Activated T-cell treated with anti-CD3 and anti-CD28 coated beads for 48 hours (primary cell): ENCODE results near the gene ZIC1.

Source experiments
- DNase-seq: peaks from one replicate; pipeline ENCODE4 v3.0.0-alpha.2; 2020; ENCODE audit warnings: low read depth

ZIC1 gene

DNA sequence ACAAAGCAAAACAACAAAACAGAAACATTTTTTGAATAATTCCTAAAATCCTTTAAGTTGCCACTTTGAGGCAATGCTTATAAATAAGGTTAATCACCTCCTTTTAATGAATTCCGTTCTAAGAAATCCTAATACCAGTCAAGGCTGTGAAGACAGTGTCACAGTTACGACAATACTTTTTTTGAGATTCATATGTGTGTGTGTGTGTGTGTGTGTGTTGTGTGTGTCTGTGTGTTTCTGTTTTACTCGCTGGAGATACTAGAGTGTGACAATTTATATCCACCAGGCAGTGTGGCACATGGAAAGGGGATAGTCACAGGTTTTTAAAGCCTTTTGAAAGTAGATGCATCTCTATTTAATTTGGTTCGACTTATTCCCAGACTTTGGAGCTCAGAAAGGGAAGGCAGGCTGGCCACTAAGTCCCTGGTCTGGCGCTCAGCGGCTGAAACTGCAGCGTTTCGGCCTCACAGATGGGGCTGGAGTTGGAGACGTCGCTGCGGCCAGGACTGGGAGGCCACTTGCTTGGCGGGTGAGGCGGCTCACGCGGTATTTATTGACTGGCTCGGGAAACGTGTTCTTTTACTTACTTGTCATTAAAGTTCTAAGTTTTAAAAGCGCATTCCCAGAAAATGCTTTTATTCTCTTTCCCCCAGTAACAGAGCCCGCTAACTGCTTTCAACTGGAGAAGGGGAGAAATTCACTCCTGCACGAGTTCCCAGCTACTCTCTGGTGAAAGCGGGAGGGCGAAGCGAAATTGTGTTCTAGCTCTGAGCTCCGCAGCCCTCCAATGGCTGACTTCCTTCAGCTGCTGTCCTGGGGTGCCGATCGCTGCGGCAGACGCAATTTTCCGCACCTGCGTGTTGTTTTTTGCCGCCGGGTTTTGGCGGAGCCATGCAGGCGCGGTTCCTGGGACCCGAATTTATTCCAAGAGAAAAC is 13.7 kb downstream of the ZIC1 start:
- DNase-seq = no peak

DNA sequence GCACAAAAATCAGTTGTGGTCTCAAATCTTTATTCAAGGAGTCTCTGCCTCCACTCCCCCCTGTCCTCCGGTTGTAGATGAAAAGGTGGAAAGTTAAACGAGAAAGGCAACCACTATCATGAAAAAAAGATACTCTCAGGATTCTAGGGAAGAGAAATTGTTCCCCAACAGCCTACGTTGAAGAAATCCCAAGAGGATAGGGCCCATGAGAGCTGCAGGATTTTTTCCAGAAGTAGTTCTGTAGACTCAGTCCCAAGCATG is 14.3 kb downstream of the ZIC1 start:
- DNase-seq = no peak

DNA sequence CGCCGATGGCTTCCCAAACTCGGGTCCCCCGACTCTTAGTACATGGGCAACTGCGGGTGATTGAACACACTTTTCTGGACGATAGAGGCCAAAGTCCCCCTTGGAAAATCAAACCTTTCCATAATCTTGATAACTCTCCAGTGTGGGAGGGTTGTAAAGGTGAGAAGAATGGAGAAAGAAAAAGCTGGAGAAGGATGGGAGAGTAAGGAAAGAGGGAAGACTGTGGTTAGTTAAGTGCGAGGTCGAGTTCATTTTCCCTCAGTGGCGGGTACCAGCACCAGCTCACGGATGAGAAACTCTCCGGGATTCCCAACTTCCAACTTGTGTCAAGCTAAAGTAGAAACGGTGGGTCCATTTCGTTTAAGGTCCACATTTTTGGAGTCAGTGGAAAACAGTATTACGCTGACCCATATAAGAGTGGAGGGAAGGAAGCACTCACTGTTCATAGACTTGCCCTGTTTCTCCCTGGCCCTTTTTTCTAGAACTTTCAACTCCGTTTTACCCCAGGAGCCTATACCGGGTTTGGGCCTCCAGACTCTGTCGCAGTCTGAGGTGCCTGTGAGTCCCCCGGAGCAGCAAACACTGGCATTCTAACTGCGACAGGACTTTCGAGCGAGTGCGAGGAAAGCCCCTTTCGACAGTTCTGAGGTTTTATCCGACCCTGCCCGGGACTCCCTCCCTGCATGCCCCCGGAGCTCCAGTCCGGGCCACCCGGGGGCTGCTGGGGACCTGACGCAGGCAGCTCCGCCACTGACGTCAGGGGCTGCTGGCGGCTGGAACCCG is 14.8 kb downstream of the ZIC1 start:
- no peak for DNase-seq

DNA sequence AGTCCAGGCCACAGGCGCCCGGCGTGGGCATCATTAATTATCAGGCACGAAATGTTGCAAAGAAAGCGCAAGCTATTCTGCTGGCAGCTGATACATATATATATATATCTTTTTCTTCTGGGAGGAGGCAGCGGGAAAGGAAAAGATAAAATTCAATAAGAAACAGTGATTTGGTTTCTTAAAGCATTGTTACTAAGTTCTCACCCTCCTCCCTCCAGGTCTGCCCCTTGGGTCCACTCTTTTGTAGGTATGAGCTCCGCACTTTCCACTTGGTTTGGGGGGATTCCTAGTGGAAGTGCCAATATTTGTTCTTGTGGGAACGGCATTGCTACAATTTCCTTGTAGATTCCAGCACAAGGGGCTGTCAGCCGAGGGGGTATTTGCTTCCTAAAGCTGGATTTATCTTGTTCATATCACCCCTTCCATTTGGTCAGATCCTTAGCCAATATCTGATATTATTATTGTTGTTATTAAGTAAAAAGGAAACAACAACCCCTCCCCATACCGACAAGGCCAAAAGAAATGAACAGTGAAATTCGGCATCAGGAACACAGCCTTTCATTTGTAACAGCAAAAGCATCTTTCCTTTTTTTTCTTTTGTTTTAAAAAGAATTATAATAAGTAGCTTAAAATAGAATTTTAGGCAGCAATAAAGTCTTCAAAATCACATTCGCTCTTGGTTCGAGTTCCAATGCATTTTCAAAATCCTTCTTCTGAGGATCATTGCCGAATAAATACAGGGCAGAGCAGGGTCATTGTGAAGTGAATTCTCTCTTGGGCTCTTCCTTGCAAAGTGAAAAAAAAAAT is 15.6 kb downstream of the ZIC1 start:
- no peak for DNase-seq

DNA sequence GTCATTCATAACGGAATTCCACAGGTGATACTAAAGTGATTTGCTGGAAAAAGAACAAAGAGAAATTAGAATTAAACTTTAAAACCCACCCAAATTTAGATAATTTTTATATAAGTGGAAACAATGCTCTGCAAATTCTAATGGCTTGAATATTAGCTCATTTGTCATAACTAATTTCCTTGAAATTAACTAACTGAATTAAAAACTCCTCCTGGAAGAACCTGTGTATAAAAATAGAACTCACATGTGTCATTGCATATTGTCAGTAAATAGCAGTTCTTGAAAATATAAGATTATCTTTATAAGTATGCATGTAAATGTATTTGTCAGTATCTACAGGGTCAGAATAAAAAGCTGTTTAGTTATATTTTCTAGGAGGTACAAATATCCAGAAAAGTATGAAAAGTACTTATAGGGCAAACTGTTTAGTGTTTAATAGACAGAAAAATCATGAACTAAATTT is 16.3 kb downstream of the ZIC1 start:
- no peak for DNase-seq

DNA sequence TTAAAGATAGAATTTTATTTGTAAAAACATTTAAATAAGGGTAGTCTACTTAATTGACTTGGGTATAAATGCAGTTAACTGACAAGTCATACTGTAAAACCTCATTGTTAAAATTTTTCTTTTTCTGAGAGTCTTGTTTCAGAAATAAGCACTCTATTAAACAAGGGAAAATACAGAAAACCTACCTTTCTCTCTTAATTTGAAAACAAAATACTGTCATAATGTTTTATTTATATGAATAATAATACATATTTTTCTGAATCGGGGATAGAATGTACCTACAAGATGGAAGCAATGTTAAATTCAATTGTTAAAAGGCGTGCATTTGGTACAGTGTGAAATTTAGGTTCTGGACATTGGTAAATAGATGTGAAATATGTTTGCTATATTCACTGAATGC is 17.8 kb downstream of the ZIC1 start:
- DNase-seq = no peak

DNA sequence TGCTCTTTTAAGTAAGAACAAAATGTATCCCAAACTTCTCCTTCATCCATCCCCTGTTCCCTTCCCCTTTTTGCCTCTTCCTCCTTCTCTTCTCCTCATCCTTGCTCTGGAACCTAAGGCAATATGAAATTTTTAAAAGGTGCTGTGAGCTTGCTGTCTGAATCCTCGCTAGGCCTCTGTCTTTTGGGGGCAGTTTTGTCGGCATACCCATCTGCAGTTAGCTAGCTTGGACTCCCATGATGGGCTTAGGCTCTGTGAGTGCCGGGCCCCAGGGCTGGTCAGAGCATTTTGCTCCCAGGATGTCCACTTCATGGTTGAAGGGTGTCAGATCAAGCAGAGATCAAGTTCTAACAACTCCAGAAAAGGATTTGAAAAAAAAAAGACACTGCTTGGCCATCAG is 18.6 kb downstream of the ZIC1 start:
- DNase-seq = no peak

DNA sequence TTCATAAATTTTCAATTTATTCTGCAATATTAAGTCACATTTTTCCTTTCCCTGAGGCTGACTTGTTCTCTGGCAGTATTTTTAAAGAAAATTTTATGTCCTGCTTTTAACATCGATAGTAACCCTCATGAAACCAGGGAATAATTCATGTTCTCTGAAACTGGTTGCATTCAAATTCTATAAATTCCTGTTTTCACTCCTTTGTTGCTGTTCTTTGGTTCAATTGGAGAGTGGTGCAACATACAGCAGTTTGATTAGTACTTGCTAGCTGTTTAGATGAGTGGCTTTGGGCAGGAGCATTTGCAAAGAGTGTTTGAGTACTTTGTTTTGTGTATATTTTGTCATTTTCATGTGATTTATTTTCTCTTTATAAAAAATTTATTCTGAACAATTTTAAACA is 19.2 kb downstream of the ZIC1 start:
- DNase-seq = no peak

DNA sequence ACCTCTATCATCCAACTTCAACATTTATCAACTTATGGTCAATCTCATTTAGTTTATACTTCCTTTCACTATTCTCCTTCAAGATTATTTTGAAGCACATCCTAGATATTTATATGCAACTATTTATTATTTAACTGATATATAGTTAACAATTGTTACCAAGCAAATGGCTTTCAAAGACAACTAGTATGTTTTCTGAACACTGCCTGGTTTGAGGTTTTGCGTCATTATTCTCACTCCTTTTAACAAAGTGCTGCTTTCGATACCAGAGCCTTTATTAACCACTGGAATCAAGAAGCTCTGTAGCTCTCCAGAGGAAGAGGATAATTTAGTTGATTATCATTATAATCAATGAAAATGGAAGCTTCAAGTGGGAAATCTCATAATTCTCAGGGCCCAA is 19.6 kb downstream of the ZIC1 start:
- no peak for DNase-seq

DNA sequence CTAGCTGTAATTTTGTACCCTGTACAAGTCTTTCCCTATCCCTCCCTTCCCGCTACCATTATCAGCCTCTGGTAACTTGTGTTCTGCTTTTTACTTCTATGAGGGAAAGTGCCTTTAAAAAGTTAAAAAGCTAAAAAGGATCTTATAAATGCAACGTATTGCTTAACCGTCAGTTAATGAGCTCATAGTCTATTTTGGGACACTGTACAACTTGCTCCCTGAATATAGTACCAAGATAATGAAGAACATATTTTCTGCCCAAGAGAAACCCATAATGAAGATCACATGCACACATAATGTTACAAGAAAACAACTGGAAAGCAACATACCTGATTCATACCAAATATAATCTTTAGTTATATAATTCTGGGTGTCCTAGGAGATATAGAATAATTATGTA is 22.6 kb downstream of the ZIC1 start:
- no peak for DNase-seq

DNA sequence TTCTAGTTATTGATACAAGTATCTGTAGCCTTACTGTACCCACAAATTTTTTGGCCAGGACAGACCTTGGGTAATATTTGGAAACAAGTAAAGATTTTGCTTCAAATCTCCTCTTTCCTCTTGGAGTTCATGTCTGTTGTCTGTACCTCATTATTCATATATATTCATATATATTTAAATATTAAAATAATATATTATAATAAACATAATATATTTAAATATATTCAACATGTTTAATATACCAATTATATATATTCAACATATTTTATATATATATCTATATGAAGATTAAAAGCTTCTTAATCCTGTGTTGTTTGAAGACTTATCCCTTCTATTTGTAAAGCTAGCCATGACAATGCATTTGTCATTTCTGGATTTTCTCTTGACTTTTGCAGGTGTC is 38.1 kb downstream of the ZIC1 start:
- no peak for DNase-seq

DNA sequence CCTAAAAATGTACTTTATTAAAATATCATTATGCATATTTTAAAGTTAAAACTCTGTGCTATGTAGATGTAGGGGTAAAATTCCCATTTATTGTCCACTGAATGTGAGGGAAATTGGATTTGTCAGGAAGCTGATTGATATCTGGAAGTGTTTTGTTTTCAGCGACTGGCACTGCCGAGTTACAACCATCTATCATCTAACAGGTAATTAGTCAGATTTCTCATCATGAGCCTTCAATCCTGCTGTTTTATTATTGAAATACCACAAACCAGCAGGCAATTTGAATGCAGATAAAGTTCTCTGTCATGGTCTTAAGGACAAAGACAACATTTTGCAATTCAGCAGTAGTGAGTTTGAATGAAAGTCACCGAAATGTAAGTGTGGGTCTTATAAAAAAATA is 40.5 kb downstream of the ZIC1 start:
- no peak for DNase-seq

DNA sequence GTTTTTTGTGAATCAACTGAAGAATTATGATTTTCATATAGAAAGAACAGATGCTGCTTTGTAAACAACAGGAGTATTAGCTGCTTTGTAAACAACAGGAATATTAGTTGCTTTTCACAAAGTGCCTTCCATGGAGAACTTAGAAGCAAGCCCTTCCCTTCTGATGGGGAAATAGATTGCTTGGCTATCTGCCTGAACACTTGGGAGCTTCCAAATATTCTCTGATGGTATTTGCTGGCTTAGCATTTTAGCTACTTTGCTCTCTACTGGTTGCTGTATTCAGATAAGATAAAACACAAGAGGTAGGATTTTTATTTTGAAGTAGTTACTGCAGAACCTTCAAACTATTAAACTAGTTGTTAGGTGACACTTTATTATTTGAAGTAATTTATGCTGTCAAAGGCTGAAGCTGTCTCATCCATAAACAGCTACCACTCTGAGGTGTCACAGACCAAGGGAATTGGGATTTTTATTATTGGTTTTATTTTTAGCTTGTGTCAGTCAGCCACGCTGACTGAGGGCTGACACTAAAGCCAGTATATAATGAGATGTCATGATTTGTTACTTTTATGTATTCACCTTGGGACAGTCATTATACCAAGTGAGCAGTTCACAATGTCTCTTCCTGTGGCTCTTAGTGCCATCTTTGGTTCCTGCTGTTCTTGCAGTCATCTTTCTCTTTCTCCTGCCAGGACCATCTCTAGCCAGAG is 50.0 kb downstream of the ZIC1 start:
- no peak for DNase-seq

DNA sequence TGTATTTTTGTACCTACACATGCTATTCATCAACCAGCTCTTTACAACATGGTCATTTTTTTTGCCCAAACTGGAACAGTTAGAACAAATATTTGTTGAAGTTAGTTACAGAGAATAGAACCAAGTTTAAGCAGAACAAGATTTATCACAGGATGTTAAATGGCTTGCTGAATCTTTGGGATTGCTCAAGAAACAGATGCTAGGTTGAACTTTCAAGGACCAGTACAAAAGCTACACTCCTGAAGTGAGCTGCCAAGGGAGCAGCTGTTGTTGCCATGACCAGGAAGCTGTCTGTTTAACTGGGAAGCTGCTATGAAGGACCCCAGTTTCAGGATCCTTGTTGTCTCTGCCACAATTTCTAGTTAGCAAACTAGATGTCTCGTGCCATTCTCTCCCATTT is 53.7 kb downstream of the ZIC1 start:
- no peak for DNase-seq
